Endothelial cell of umbilical vein (primary cell): Measurements from ENCODE around the gene SELENON. TPM values are rescaled to one million over a fixed set of nuclear protein-coding genes. Genes with fewer than 3 reads are reported as not detected.

Experiments used
- BruUV-seq: library from RNA; stranded (reverse); fragments of 400-500 nt; replicated peaks from 2 replicates; lab custom pipeline; 2021; lab: Mats Ljungman, UMichigan
- CTCF ChIA-PET: fragments of 300-600, 350-600 bp; sonication (Branson Sonifier 250); formaldehyde crosslinking; loops from one replicate; lab custom pipeline; 2021; ENCODE audit warnings: antibody characterized with exemption, inconsistent platforms; lab: Charles Lee
- POLR2A ChIA-PET: fragments of 300-600, 350-600 bp; sonication (Branson Sonifier 250); formaldehyde crosslinking; loops from one replicate; lab custom pipeline; 2021; ENCODE audit warnings: antibody characterized with exemption, inconsistent platforms; lab: Charles Lee
- DNase-seq: peaks from one replicate; pipeline ENCODE4 v3.0.0-alpha.2; 2011; ENCODE audit warnings: low read depth, low spot score
- FAIRE-seq: peaks from 2 replicates; lab custom pipeline; 2011; peaks lifted over from hg19 to GRCh38; lab: Jason Lieb, UNC
- H2AFZ ChIP-seq: 2 replicates; pipeline ENCODE4 v1.6.0; 2012; ENCODE audit warnings: low read depth, low read length, control low read depth, inconsistent platforms
- H3K27ac ChIP-seq: 2 replicates; pipeline ENCODE4 v1.5.1; 2011; ENCODE audit warnings: low read depth, mild to moderate bottlenecking, control low read depth, low read length, moderate library complexity; ENCODE audit not compliant: insufficient read depth
- H3K27me3 ChIP-seq, 2 experiments: 2 replicates each; pipeline versions ENCODE4 v1.6.0 to v1.6.1; 2011; ENCODE audit warnings: low read length in 2 of 2, mixed read lengths in 1 of 2; ENCODE audit not compliant: control insufficient read depth in 2 of 2, insufficient read depth in 2 of 2
- H3K36me3 ChIP-seq, 2 experiments: 2 replicates in 1 of 2; 3 replicates in 1 of 2; pipeline ENCODE4 v1.5.1; 2011; ENCODE audit warnings: low read length in 2 of 2, mild to moderate bottlenecking in 1 of 2, moderate library complexity in 1 of 2; ENCODE audit not compliant: control insufficient read depth in 2 of 2, insufficient read depth in 2 of 2; ENCODE audit errors: extremely low read depth in 1 of 2
- H3K4me1 ChIP-seq: 3 replicates; pipeline ENCODE4 v1.5.1; 2011; ENCODE audit warnings: mild to moderate bottlenecking, low read length; ENCODE audit not compliant: control insufficient read depth, insufficient read depth; ENCODE audit errors: extremely low read depth
- H3K4me2 ChIP-seq: 2 replicates; pipeline ENCODE4 v1.6.1; 2011; ENCODE audit warnings: low read length, control low read depth, mixed read lengths; ENCODE audit not compliant: insufficient read depth
- H3K4me3 ChIP-seq, 3 experiments: fragments of 200-600 bp in 1 of 3; sonication (generic), shearing (Covaris generic) in 1 of 3; replicated peaks in 1 of 3; 2 replicates each; pipeline ENCODE4 v1.5.1; 2011 to 2016; ENCODE audit warnings: control low read depth in 3 of 3, low read length in 3 of 3, mild to moderate bottlenecking in 2 of 3, inconsistent platforms in 1 of 3, low read depth in 1 of 3, moderate library complexity in 1 of 3; ENCODE audit not compliant: insufficient read depth in 1 of 3
- H3K79me2 ChIP-seq: 2 replicates; pipeline ENCODE4 v1.6.0; 2012; ENCODE audit warnings: low read length, inconsistent platforms; ENCODE audit not compliant: control insufficient read depth, insufficient read depth
- H3K9ac ChIP-seq: replicated peaks from 2 replicates; pipeline ENCODE3; 2011; ENCODE audit warnings: low read length, control low read depth; ENCODE audit not compliant: insufficient read depth; ENCODE audit errors: extremely low read depth
- H3K9me1 ChIP-seq: replicated peaks from 3 replicates; pipeline ENCODE4 v1.6.0; 2011; ENCODE audit warnings: mild to moderate bottlenecking, low read length; ENCODE audit not compliant: control insufficient read depth, insufficient read depth; ENCODE audit errors: extremely low read depth
- H3K9me3 ChIP-seq: replicated peaks from 2 replicates; pipeline ENCODE4 v1.5.1; 2012; ENCODE audit warnings: low read length, inconsistent platforms; ENCODE audit not compliant: control insufficient read depth, insufficient read depth
- H4K20me1 ChIP-seq: replicated peaks from 2 replicates; pipeline ENCODE3; 2011; ENCODE audit warnings: mild to moderate bottlenecking, low read length; ENCODE audit not compliant: control insufficient read depth, insufficient read depth; ENCODE audit errors: extremely low read depth
- EZH2 ChIP-seq: IDR thresholded peaks from 2 replicates; pipeline ENCODE4 v1.6.1; 2012; ENCODE audit warnings: borderline replicate concordance, low read depth, mild to moderate bottlenecking, moderate library complexity, low read length, inconsistent platforms; ENCODE audit not compliant: severe bottlenecking
- FOS ChIP-seq: IDR thresholded peaks from 2 replicates; pipeline ENCODE4 v1.6.1; 2011; ENCODE audit warnings: mild to moderate bottlenecking, low read length, moderate library complexity, borderline replicate concordance; ENCODE audit not compliant: insufficient read depth
- GATA2 ChIP-seq: IDR thresholded peaks from 2 replicates; pipeline ENCODE4 v1.7.0; 2011; ENCODE audit warnings: low read depth, mild to moderate bottlenecking, moderate library complexity, mixed read lengths, low read length; ENCODE audit not compliant: insufficient read length, insufficient read depth
- JUN ChIP-seq: IDR thresholded peaks from 2 replicates; pipeline ENCODE4 v1.6.1; 2011; ENCODE audit warnings: borderline replicate concordance, low read depth; ENCODE audit not compliant: insufficient read length, insufficient read depth
- MYC ChIP-seq: IDR thresholded peaks from one replicate; pipeline ENCODE4 v1.6.1; 2011; ENCODE audit warnings: mild to moderate bottlenecking, low read depth, low read length
- POLR2A ChIP-seq: IDR thresholded peaks from 2 replicates; pipeline ENCODE4 v1.6.1; 2012; ENCODE audit warnings: low read depth, mild to moderate bottlenecking, control low read depth, low read length
- POLR2AphosphoS5 ChIP-seq: IDR thresholded peaks from 2 replicates; pipeline ENCODE4 v1.6.1; 2012; ENCODE audit warnings: low read depth, mild to moderate bottlenecking, control low read depth, low read length, moderate library complexity; ENCODE audit not compliant: insufficient read depth
- dilution Hi-C: fragments of 300-500 bp; cut with MboI; formaldehyde crosslinking; loops from one replicate; pipeline ENCODE4 v1.15.0; 2019; ENCODE audit warnings: low sequenced_read_pairs; ENCODE audit not compliant: extremely low pct_ligation_motif_present
- intact Hi-C: fragments of 100-400 bp; cut with micrococcal nuclease; formaldehyde crosslinking; loops from one replicate; pipeline ENCODE4 v1.10.0; 2022
- polyA plus RNA-seq, 4 experiments: library from polyadenylated mRNA; depleted of rRNA in 3 of 4; stranded (reverse) in 3 of 4; unstranded in 1 of 4; fragments of >200 nt; gene quantifications; 2 replicates each; pipeline versions ENCODE4 v1.2.1 to v1.2.3, GENCODE V29; 2011 to 2012; ENCODE audit warnings: missing spikeins in 1 of 4
- total RNA-seq: library from RNA; stranded (reverse); gene quantifications from 2 replicates; pipeline ENCODE4 v1.2.3, GENCODE V29; 2021
- TF ChIP-seq, protein P1 (sequence below): IDR thresholded peaks from 2 replicates; pipeline ENCODE4 v1.6.1; 2011; ENCODE audit not compliant: insufficient read depth, insufficient read length
- TF ChIP-seq, protein P2 (sequence below), 2 donors: IDR thresholded peaks; 1 replicate in 1 of 2; 2 replicates in 1 of 2; pipeline ENCODE4 v1.5.1; 2011; ENCODE audit warnings: low read length in 2 of 2, mild to moderate bottlenecking in 2 of 2, moderate library complexity in 2 of 2, control low read depth in 1 of 2, inconsistent platforms in 1 of 2, low read depth in 1 of 2; ENCODE audit not compliant: insufficient read depth in 1 of 2; ENCODE audit errors: extremely low read depth in 1 of 2

Gene SELENON
- total and polyA plus RNA-seq, 2 donors (not counting 3 experiments of a cell fraction or from before 2014, with no cell fraction given), result 117 to 182 TPM

DNA sequence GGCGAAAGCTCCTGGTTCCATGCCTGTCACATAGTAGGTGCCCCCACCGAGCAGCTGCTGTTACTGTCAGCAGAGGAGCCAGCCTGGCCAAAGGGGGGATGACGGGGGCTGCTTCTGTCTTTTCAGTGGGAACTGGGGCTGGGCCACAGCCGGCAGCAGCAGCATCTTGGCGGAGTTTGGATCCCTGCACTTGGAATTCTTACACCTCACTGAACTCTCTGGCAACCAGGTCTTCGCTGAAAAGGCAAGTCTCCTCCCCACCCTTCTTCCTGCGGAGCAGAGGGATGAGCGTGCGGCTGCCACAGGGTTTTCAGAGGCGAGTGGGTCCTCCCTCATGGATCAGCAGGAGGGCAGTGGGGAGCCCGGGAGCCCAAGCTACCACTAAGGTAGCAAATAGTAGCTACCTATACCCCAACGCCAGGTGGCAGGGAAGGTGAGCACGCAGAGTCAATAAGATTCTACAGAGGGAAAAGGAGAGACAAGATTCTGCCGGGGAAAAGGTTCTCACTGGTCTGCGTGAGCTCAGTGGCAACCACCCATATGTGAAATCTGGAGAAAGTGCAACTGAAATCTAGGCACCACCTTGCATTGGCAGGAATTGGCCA is 41.4 kb upstream of the SELENON start:
- H3K9ac ChIP-seq, result no peak overlapping the region
- no peaks in the 10 kb centered on the region for H3K9me3 ChIP-seq
- dilution Hi-C loops, result no loop called here
- CTCF ChIA-PET, result interaction anchor here (1.1 to 1.5 kb wide), 3 partner anchors 11 to 328 kb away, joined by 3 read pairs; partner anchors contain the start of gene MACO1
- H3K36me3 ChIP-seq, result no peaks in the 10 kb centered on the region
- intact Hi-C loops, result no loop called here
- no peaks in the 10 kb centered on the region for H3K79me2 ChIP-seq
- POLR2A ChIA-PET, result interaction anchor here (0.6 kb wide), 1 partner anchor 179 kb away, joined by 4 read pairs; no protein-coding TSS in a partner anchor
- no peak overlapping the region for H3K4me3 ChIP-seq
- no peak for TF ChIP-seq POLR2A
- no peak for TF ChIP-seq FOS
- TF ChIP-seq JUN, result no peak
- no peak for TF ChIP-seq MYC
- TF ChIP-seq, protein P1, sequence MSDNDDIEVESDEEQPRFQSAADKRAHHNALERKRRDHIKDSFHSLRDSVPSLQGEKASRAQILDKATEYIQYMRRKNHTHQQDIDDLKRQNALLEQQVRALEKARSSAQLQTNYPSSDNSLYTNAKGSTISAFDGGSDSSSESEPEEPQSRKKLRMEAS, result no peak
- no peak for TF ChIP-seq GATA2
- TF ChIP-seq EZH2, result no peak
- TF ChIP-seq, protein P2, sequence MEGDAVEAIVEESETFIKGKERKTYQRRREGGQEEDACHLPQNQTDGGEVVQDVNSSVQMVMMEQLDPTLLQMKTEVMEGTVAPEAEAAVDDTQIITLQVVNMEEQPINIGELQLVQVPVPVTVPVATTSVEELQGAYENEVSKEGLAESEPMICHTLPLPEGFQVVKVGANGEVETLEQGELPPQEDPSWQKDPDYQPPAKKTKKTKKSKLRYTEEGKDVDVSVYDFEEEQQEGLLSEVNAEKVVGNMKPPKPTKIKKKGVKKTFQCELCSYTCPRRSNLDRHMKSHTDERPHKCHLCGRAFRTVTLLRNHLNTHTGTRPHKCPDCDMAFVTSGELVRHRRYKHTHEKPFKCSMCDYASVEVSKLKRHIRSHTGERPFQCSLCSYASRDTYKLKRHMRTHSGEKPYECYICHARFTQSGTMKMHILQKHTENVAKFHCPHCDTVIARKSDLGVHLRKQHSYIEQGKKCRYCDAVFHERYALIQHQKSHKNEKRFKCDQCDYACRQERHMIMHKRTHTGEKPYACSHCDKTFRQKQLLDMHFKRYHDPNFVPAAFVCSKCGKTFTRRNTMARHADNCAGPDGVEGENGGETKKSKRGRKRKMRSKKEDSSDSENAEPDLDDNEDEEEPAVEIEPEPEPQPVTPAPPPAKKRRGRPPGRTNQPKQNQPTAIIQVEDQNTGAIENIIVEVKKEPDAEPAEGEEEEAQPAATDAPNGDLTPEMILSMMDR (IDR thresholded peaks at IDR 0.05; ENCODE audit: extremely low read depth in 1 of 2, insufficient read depth in 1 of 2, low read depth in 1 of 2, low read length in 2 of 2), result no peak
- TF ChIP-seq POLR2AphosphoS5, result no peak
- H3K27ac ChIP-seq, result no peak overlapping the region
- H3K27me3 ChIP-seq, result peaks cover 0 to 4% of the 10 kb centered on the region in 2 experiments
- H3K4me2 ChIP-seq, result no peak overlapping the region
- no peak for DNase-seq
- BruUV-seq, result no TSS peak
- no peaks in the 10 kb centered on the region for H3K9me1 ChIP-seq
- no peak overlapping the region for H2AFZ ChIP-seq
- no peaks in the 10 kb centered on the region for H4K20me1 ChIP-seq
- no peak for FAIRE-seq
- no peaks in the 10 kb centered on the region for H3K4me1 ChIP-seq
